GM12865 (cell line): ENCODE results near the gene MEX3D.

ENCODE experiments used
- DNase-seq: peaks from one replicate; pipeline ENCODE4 v3.0.0; 2010; ENCODE audit warnings: low read depth
- H3K4me3 ChIP-seq: 2 replicates; pipeline ENCODE4 v1.5.1; 2011; ENCODE audit warnings: mild to moderate bottlenecking, low read depth, low read length, control low read depth
- CTCF ChIP-seq: IDR thresholded peaks from 2 replicates; pipeline ENCODE4 v1.5.1; 2011; ENCODE audit warnings: low read length, control low read depth, low read depth, inconsistent platforms; ENCODE audit not compliant: insufficient read depth; ENCODE audit errors: missing control alignments

The MEX3D gene

DNA sequence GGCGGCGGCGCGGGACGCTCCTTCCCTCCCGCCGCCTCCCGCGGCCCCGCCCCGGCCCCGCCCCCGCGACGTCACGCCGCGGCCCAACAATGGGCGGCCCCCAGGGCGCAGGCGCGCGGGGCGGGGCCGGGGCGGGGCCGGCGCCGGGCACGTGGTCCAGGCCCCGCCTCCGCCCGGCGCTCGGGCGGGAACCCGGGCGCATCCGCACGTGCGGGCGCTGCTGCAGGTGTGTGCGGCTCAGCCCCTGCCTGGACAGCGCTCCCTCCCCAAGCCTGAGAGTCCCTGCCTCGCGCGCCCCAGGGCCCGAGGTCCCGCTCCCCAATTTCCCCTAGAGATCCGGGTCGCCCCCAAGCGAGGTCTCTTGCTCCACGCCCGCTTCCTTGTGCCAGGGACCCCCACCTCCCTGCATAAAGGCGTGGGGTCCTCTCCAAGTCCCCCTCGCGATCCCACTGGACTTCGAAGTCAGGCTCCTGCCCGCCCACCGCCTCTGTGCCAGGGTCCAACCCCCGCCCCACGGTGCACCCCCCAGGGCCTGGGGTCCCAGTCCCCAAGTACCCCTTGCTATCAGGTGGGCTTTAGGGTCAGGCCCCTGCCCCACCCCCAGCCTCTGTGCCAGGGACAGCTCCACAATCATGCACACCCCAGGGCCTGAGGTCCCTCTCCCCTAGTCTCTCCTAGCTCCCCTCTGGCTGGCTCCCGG is at the start of gene MEX3D:
MEX3D (minus strand) TSS at position 6 of the 700 bp plus-strand sequence. CDS start 267 bp downstream, outside the sequence.
- peak within 1 kb of the TSS; percentile 30 for H3K4me3 ChIP-seq
- peak; percentile 86 for DNase-seq
- TF ChIP-seq CTCF = no peak

- no peak for TF ChIP-seq CTCF
- no peak for DNase-seq
- no peak overlapping the region for H3K4me3 ChIP-seq
These were observed 48.8 kb upstream of the MEX3D start for GRCh38 chr19:1616875-1617274.

GRCh38 chr19:1616396-1616795 is 48.3 kb upstream of the MEX3D start:
- DNase-seq = no peak
- no peak overlapping the region for H3K4me3 ChIP-seq
- TF ChIP-seq CTCF = no peak

DNA sequence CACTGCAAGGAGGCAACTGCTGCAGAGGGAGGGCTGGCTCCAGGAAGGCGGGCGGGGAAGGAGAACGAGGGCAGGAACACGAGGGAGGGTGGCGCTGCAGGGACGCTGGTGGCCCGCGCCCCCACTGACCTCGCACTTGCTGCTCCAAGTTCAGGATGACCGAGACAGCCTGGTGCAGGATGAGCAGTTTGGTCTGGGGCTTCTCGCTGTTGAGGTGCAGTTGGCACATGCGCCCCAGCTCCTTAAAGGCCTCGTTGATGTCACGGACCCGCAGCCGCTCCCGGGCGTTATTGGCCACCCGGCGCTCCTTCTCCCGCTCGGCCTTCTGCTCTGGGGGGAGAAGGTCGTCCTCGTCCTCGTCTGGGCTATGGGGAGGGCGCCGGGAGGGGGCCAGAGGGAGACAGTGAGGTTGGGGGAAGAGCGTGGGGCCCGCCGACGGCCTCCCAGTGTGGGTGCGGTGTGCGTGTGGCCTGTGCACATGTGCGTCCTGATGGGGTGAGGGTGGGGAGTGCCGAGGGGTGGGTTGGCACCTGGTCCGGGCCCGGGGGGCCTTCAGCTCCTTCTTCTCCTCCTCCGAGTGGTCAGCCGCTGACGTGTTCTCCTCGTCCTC is 47.1 kb upstream of the MEX3D start:
- TF ChIP-seq CTCF = no peak
- no peak for DNase-seq
- H3K4me3 ChIP-seq = no peak overlapping the region

DNA sequence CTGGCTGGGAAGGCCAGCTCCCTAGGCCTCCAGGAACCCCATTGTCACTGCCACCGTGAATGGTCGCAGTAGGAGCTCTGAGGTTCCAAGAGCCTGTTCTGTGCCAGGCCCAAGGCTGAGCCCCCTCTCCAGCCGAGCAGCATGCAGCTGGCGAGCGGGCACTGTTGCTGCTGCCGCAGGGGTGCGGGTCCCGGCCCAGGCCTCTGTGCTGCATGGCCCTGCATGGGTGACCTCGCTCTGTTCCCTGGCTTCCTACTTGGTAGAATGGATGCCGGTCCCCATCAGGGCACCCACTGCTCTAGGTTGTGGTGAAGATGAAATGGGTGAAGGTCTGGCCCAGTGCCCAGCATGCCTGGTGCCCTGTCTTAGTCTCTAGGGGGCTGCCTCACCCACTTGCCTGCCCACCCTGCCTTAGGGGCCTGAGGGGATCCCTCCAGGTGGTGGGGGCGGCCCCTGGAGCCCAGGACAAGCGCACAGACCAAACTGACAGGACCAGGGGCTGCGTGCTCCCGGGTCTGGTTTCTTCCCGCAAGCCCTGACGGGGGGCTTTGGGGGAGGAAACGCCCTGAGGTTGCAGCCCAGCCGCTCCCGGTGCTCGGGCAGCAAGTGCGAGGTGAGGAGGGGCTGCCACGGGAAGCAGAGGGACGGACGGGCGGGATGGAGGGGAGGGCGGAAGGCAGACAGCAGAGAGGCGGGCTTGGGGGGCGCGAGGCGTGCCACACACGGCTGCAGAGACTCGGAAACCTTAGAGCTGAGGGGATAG is 45.9 kb upstream of the MEX3D start:
- no peak for DNase-seq
- no peak for TF ChIP-seq CTCF
- H3K4me3 ChIP-seq = no peak overlapping the region

- DNase-seq = no peak
- TF ChIP-seq CTCF = no peak
- H3K4me3 ChIP-seq = no peak overlapping the region
These were observed 45.0 kb upstream of the MEX3D start for GRCh38 chr19:1613146-1613545.
